SK-N-SH treated with all-trans-retinoic acid at 6 μM for 48 hours (cell line): ENCODE results near the gene PEX5L.

Experiments used
- ATAC-seq: fragments of 200-7000 bp; cut with Tn5 transposase; 3 replicates; pipeline ENCODE4 v1.9.1; 2020; ENCODE audit warnings: mild to moderate bottlenecking, moderate library complexity
- BACH2 ChIP-seq: fragments of 250-450 bp; sonication (Bioruptor Pico); IDR thresholded peaks from 2 replicates; pipeline ENCODE4 v1.9.0; 2021; ENCODE audit warnings: mild to moderate bottlenecking, borderline replicate concordance
- CSDC2 ChIP-seq: fragments of 250-450 bp; sonication (Bioruptor Pico); IDR thresholded peaks from 2 replicates; pipeline ENCODE4 v1.5.0; 2020; ENCODE audit warnings: mild to moderate bottlenecking, moderate library complexity
- ESRRG ChIP-seq: fragments of 250-450 bp; sonication (Bioruptor Pico); IDR thresholded peaks from 2 replicates; pipeline ENCODE4 v1.6.1; 2021; ENCODE audit warnings: mild to moderate bottlenecking
- GLIS3 ChIP-seq: fragments of 250-450 bp; sonication (Bioruptor Pico); IDR thresholded peaks from 2 replicates; pipeline ENCODE4 v1.5.0; 2020; ENCODE audit warnings: mild to moderate bottlenecking, moderate library complexity
- ISL1 ChIP-seq: fragments of 250-450 bp; sonication (Bioruptor Pico); IDR thresholded peaks from 2 replicates; pipeline ENCODE4 v2.1.2; 2022; ENCODE audit warnings: mild to moderate bottlenecking, moderate library complexity
- OSR1 ChIP-seq: fragments of 250-450 bp; sonication (Bioruptor Pico); IDR thresholded peaks from 2 replicates; pipeline ENCODE4 v1.8.0; 2022; ENCODE audit warnings: moderate library complexity, mild to moderate bottlenecking, inconsistent platforms
- PPARA ChIP-seq: fragments of 250-450 bp; sonication (Bioruptor Pico); IDR thresholded peaks from 2 replicates; pipeline ENCODE4 v1.5.0; 2020; ENCODE audit warnings: mild to moderate bottlenecking, borderline replicate concordance
- SNAI2 ChIP-seq: fragments of 250-450 bp; sonication (Bioruptor Pico); IDR thresholded peaks from 2 replicates; pipeline ENCODE4 v1.5.0; 2020; ENCODE audit warnings: mild to moderate bottlenecking, moderate library complexity
- TCF4 ChIP-seq: fragments of 250-450 bp; sonication (Bioruptor Pico); IDR thresholded peaks from 2 replicates; pipeline ENCODE4 v1.8.0; 2021; ENCODE audit warnings: mild to moderate bottlenecking, moderate library complexity, borderline replicate concordance
- TOX ChIP-seq: fragments of 250-450 bp; sonication (Bioruptor Pico); IDR thresholded peaks from 2 replicates; pipeline ENCODE4 v1.8.0; 2021; ENCODE audit warnings: mild to moderate bottlenecking, moderate library complexity, borderline replicate concordance
- ZC3H10 ChIP-seq: fragments of 250-450 bp; sonication (Bioruptor Pico); IDR thresholded peaks from 2 replicates; pipeline ENCODE4 v1.5.1; 2021; ENCODE audit warnings: mild to moderate bottlenecking, moderate library complexity
- ZFP3 ChIP-seq: fragments of 250-450 bp; sonication (Bioruptor Pico); IDR thresholded peaks from 2 replicates; pipeline ENCODE4 v1.5.0; 2020; ENCODE audit warnings: mild to moderate bottlenecking, moderate library complexity
- ZFP30 ChIP-seq: fragments of 450-650 bp; formaldehyde crosslinking; IDR thresholded peaks from 2 replicates; pipeline ENCODE4 v1.5.0; 2022; ENCODE audit warnings: mild to moderate bottlenecking, moderate library complexity
- ZNF70 ChIP-seq: fragments of 450-650 bp; formaldehyde crosslinking; IDR thresholded peaks from 2 replicates; pipeline ENCODE4 v1.5.0; 2020; ENCODE audit warnings: mild to moderate bottlenecking, moderate library complexity
- ZNF8 ChIP-seq: fragments of 450-650 bp; formaldehyde crosslinking; IDR thresholded peaks from 2 replicates; pipeline ENCODE4 v1.5.0; 2020; ENCODE audit warnings: mild to moderate bottlenecking, moderate library complexity
- TF ChIP-seq, protein P1 (sequence below): fragments of 250-450 bp; sonication (Bioruptor Pico); IDR thresholded peaks from 2 replicates; pipeline ENCODE4 v1.5.0; 2020; ENCODE audit warnings: mild to moderate bottlenecking, moderate library complexity
- TF ChIP-seq, protein P2 (sequence below): fragments of 250-450 bp; sonication (Bioruptor Pico); IDR thresholded peaks from 2 replicates; pipeline ENCODE4 v1.5.1; 2021; ENCODE audit warnings: mild to moderate bottlenecking, moderate library complexity
- TF ChIP-seq, protein P3 (sequence below): fragments of 250-450 bp; sonication (Bioruptor Pico); IDR thresholded peaks from 2 replicates; pipeline ENCODE4 v1.8.0; 2020; ENCODE audit warnings: mild to moderate bottlenecking, moderate library complexity, borderline replicate concordance
- TF ChIP-seq, protein P4 (sequence below): fragments of 250-450 bp; sonication (Bioruptor Pico); IDR thresholded peaks from 2 replicates; pipeline ENCODE4 v1.5.1; 2020; ENCODE audit warnings: low read depth, mild to moderate bottlenecking, moderate library complexity
- TF ChIP-seq, protein P5 (sequence below): fragments of 250-450 bp; sonication (Bioruptor Pico); IDR thresholded peaks from 2 replicates; pipeline ENCODE4 v1.8.0; 2021; ENCODE audit warnings: low read depth, mild to moderate bottlenecking, moderate library complexity, borderline replicate concordance

The PEX5L gene

DNA sequence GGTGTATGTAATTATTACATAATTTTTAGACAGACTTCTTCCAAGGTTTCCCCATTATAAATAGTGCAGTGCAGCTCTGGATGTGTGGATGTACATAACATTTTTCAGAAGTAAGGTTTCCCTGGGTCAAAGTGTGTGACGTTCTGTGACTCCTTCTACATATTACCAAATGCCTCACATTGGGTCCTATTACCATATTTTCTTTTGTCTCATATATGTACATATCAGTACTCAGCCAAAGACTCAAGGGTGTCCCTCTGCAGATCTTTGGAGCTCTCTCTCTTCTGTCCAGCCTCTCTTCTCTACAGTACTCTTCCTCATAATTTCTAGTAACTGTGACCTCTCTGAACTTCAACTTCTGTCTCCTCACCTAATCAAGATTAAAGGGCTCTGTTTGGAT lies 31.3 kb upstream of the PEX5L start (continued):
- TF ChIP-seq, protein P1, sequence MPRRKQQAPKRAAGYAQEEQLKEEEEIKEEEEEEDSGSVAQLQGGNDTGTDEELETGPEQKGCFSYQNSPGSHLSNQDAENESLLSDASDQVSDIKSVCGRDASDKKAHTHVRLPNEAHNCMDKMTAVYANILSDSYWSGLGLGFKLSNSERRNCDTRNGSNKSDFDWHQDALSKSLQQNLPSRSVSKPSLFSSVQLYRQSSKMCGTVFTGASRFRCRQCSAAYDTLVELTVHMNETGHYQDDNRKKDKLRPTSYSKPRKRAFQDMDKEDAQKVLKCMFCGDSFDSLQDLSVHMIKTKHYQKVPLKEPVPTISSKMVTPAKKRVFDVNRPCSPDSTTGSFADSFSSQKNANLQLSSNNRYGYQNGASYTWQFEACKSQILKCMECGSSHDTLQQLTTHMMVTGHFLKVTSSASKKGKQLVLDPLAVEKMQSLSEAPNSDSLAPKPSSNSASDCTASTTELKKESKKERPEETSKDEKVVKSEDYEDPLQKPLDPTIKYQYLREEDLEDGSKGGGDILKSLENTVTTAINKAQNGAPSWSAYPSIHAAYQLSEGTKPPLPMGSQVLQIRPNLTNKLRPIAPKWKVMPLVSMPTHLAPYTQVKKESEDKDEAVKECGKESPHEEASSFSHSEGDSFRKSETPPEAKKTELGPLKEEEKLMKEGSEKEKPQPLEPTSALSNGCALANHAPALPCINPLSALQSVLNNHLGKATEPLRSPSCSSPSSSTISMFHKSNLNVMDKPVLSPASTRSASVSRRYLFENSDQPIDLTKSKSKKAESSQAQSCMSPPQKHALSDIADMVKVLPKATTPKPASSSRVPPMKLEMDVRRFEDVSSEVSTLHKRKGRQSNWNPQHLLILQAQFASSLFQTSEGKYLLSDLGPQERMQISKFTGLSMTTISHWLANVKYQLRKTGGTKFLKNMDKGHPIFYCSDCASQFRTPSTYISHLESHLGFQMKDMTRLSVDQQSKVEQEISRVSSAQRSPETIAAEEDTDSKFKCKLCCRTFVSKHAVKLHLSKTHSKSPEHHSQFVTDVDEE (CRISPR knock-in tag): no peak
- TF ChIP-seq, protein P2, sequence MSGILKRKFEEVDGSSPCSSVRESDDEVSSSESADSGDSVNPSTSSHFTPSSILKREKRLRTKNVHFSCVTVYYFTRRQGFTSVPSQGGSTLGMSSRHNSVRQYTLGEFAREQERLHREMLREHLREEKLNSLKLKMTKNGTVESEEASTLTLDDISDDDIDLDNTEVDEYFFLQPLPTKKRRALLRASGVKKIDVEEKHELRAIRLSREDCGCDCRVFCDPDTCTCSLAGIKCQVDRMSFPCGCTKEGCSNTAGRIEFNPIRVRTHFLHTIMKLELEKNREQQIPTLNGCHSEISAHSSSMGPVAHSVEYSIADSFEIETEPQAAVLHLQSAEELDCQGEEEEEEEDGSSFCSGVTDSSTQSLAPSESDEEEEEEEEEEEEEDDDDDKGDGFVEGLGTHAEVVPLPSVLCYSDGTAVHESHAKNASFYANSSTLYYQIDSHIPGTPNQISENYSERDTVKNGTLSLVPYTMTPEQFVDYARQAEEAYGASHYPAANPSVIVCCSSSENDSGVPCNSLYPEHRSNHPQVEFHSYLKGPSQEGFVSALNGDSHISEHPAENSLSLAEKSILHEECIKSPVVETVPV (CRISPR knock-in tag): no peak
- TF ChIP-seq ZNF8 (CRISPR knock-in tag): no peak
- TF ChIP-seq PPARA (CRISPR knock-in tag): no peak

DNA sequence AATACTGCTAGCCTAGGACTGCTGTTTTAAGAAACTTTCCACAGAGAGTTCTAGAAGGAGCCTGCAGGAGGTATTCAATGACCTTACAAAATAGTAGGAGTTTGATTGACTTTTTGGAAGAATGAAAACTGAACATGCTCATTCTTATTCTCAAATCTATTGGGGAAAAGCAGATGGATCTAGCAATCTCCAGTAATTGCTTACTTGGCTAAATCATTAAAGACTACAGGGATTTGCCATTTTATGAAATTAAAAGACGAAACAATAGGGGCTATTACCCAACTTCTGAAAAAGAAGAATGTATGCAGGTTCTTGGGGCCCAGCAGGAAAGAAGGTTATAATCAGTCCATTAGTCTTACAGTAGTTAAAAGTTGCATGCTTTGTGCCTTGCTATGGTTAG lies 29.9 kb upstream of the PEX5L start:
- ATAC-seq: no peak
- TF ChIP-seq ZC3H10 (no peak), ZNF8 (CRISPR knock-in tag) (no peak), PPARA (CRISPR knock-in tag) (no peak), ZFP3 (CRISPR knock-in tag) (no peak), TCF4 (CRISPR knock-in tag) (no peak), GLIS3 (CRISPR knock-in tag) (no peak), BACH2 (CRISPR knock-in tag) (no peak), CSDC2 (no peak), ZFP30 (CRISPR knock-in tag) (no peak), TOX (CRISPR knock-in tag) (no peak), SNAI2 (CRISPR knock-in tag) (no peak), ISL1 (CRISPR knock-in tag) (no peak), ZNF70 (CRISPR knock-in tag) (no peak)
- TF ChIP-seq, protein P3, sequence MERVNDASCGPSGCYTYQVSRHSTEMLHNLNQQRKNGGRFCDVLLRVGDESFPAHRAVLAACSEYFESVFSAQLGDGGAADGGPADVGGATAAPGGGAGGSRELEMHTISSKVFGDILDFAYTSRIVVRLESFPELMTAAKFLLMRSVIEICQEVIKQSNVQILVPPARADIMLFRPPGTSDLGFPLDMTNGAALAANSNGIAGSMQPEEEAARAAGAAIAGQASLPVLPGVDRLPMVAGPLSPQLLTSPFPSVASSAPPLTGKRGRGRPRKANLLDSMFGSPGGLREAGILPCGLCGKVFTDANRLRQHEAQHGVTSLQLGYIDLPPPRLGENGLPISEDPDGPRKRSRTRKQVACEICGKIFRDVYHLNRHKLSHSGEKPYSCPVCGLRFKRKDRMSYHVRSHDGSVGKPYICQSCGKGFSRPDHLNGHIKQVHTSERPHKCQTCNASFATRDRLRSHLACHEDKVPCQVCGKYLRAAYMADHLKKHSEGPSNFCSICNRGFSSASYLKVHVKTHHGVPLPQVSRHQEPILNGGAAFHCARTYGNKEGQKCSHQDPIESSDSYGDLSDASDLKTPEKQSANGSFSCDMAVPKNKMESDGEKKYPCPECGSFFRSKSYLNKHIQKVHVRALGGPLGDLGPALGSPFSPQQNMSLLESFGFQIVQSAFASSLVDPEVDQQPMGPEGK (CRISPR knock-in tag): no peak
- TF ChIP-seq, protein P1 (CRISPR knock-in tag): no peak
- TF ChIP-seq, protein P4, sequence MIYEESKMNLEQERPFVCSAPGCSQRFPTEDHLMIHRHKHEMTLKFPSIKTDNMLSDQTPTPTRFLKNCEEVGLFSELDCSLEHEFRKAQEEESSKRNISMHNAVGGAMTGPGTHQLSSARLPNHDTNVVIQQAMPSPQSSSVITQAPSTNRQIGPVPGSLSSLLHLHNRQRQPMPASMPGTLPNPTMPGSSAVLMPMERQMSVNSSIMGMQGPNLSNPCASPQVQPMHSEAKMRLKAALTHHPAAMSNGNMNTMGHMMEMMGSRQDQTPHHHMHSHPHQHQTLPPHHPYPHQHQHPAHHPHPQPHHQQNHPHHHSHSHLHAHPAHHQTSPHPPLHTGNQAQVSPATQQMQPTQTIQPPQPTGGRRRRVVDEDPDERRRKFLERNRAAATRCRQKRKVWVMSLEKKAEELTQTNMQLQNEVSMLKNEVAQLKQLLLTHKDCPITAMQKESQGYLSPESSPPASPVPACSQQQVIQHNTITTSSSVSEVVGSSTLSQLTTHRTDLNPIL (CRISPR knock-in tag): no peak

DNA sequence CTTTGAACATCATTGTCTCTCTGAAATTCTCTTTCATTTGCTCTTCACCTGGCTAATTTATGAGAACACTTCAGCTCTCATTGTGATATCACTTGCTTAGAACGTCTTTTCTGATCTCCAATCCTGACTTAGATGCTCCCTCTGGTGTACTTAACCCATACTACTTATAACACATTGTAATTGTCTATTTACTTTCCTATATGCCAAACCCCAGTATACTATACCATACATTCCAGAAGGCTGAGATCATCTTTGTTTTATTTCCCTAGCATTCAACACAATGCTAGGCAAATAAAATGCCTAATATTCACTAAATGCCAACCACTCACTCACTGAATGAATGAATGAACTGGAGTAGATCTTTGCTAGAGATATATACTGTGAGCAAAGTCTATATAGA lies 27.0 kb upstream of the PEX5L start:
- ATAC-seq: no peak
- TF ChIP-seq ZFP3 (CRISPR knock-in tag): no peak

DNA sequence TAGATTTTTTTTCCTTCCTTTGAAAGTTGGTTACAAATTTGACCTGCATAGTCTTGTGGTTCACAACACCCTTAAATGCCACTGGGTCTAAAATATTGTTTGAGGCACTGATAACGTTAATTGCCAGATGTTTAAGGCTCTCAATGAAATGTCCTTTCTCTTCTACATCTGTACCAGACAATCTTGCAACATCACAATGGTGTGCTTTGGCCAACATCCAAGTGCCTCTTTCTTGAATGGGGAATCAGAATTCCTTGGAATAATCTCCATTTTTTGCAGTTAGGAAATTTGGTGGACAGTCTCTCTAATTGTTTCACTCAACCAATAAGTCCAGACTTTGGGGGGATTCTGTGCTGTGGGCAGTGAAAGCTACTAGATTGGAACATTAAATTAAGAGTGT lies 26.0 kb upstream of the PEX5L start:
- TF ChIP-seq ESRRG (CRISPR knock-in tag) (no peak), SNAI2 (CRISPR knock-in tag) (no peak), ZFP3 (CRISPR knock-in tag) (no peak), OSR1 (CRISPR knock-in tag) (no peak), ZNF70 (CRISPR knock-in tag) (no peak)
- TF ChIP-seq, protein P2 (CRISPR knock-in tag): no peak
- TF ChIP-seq, protein P5, sequence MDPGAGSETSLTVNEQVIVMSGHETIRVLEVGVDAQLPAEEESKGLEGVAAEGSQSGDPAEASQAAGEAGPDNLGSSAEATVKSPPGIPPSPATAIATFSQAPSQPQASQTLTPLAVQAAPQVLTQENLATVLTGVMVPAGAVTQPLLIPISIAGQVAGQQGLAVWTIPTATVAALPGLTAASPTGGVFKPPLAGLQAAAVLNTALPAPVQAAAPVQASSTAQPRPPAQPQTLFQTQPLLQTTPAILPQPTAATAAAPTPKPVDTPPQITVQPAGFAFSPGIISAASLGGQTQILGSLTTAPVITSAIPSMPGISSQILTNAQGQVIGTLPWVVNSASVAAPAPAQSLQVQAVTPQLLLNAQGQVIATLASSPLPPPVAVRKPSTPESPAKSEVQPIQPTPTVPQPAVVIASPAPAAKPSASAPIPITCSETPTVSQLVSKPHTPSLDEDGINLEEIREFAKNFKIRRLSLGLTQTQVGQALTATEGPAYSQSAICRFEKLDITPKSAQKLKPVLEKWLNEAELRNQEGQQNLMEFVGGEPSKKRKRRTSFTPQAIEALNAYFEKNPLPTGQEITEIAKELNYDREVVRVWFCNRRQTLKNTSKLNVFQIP (CRISPR knock-in tag): no peak
- ATAC-seq: no peak
